HL-60 (cell line): ENCODE measurements around the gene ZC3H12C.

Experiments
- DNase-seq, 2 experiments: peaks; one replicate each; pipeline ENCODE4 v3.0.0-alpha.2; 2010 to 2020; ENCODE audit warnings: low read depth in 1 of 2, low spot score in 1 of 2
- H3K27ac ChIP-seq: fragments of 250-450 bp; sonication (Bioruptor Pico); replicated peaks from 2 replicates; pipeline ENCODE4 v1.5.1; 2020; ENCODE audit warnings: mild to moderate bottlenecking, moderate library complexity
- H3K27me3 ChIP-seq: fragments of 250-450 bp; sonication (Bioruptor Pico); 2 replicates; pipeline ENCODE4 v1.5.1; 2021; ENCODE audit warnings: mild to moderate bottlenecking, moderate library complexity; ENCODE audit not compliant: insufficient read depth, poor library complexity, severe bottlenecking
- H3K4me3 ChIP-seq: replicated peaks from 2 replicates; pipeline ENCODE4 v1.5.1; 2011; ENCODE audit warnings: mild to moderate bottlenecking, control low read depth, low read length; ENCODE audit not compliant: insufficient read depth
- GABPA ChIP-seq: IDR thresholded peaks from 2 replicates; pipeline ENCODE4 v1.6.1; 2012; ENCODE audit warnings: low read depth
- POLR2AphosphoS5 ChIP-seq: IDR thresholded peaks from 2 replicates; pipeline ENCODE4 v1.6.1; 2012; ENCODE audit warnings: low read depth
- SPI1 ChIP-seq: IDR thresholded peaks from 2 replicates; pipeline ENCODE4 v1.6.1; 2012; ENCODE audit warnings: low read depth, mild to moderate bottlenecking, borderline replicate concordance
- TF ChIP-seq, protein P1 (sequence below): IDR thresholded peaks from one replicate; pipeline ENCODE4 v1.5.1; 2011; ENCODE audit warnings: low read length, control low read depth, inconsistent platforms; ENCODE audit not compliant: insufficient read depth
- TF ChIP-seq, protein P2 (sequence below): IDR thresholded peaks from 2 replicates; pipeline ENCODE4 v1.6.1; 2012; ENCODE audit warnings: low read depth; ENCODE audit not compliant: insufficient replicate concordance

The ZC3H12C gene

DNA sequence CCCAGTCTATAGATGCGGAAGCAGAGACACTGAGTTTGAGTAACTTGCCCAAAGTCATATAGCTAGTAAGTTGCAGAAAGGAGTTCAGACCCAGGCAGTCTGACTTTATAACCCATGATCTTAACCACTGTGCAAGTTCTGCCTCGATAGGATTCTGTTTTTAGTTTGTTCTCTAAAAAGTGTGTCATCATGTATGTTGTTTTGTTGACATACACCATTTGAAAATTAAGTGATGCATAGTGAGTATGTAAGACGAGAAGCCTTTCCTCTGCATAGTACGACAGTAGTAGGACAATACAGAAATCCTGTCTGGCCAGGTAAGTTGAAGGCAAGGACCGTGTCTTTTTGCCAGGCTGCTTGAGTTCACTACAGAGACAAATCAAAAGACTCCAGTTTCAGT lies 3.3 kb downstream of the ZC3H12C start:
- H3K4me3 ChIP-seq: no peak overlapping the region
- no peak for DNase-seq

DNA sequence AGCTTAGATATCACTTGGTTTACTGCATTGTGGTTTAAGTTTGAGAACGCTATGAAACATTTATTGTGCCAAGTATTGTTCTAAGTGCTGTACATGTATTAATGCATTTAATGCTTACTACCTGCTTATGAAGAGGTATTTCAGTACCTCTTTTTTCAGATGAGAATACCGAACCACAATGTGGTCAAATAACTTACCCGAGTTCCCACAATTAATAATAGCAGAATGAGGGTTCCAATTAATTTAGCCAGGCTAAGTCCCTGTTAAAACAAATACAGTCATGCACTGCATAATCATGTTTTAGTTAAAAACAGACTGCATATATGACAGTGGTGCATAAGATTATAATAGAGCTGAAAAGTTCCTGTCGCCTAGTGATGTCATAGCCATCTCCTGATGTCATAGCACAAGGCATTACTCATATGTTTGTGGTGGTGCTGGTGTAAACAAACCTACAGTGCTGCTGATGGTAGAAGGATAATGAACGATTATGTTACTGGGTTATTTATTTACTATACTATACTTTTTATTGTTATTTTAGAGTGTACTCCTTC lies 4.3 kb downstream of the ZC3H12C start:
- Histone ChIP-seq H3K27me3 (peaks cover 20% of the 10 kb centered on the region), H3K4me3 (no peak overlapping the region), H3K27ac (no peak overlapping the region)
- TF ChIP-seq POLR2AphosphoS5: no peak
- TF ChIP-seq SPI1: no peak
- TF ChIP-seq, protein P1, sequence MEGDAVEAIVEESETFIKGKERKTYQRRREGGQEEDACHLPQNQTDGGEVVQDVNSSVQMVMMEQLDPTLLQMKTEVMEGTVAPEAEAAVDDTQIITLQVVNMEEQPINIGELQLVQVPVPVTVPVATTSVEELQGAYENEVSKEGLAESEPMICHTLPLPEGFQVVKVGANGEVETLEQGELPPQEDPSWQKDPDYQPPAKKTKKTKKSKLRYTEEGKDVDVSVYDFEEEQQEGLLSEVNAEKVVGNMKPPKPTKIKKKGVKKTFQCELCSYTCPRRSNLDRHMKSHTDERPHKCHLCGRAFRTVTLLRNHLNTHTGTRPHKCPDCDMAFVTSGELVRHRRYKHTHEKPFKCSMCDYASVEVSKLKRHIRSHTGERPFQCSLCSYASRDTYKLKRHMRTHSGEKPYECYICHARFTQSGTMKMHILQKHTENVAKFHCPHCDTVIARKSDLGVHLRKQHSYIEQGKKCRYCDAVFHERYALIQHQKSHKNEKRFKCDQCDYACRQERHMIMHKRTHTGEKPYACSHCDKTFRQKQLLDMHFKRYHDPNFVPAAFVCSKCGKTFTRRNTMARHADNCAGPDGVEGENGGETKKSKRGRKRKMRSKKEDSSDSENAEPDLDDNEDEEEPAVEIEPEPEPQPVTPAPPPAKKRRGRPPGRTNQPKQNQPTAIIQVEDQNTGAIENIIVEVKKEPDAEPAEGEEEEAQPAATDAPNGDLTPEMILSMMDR: no peak
- no peak for DNase-seq

More for the DNA sequence above, 3.3 kb downstream of the ZC3H12C start:
- Histone ChIP-seq H3K27me3 (peaks cover 23% of the 10 kb centered on the region), H3K27ac (no peak overlapping the region)
- TF ChIP-seq GABPA (no peak), POLR2AphosphoS5 (no peak), SPI1 (no peak)
- TF ChIP-seq, protein P1: no peak
- TF ChIP-seq, protein P2, sequence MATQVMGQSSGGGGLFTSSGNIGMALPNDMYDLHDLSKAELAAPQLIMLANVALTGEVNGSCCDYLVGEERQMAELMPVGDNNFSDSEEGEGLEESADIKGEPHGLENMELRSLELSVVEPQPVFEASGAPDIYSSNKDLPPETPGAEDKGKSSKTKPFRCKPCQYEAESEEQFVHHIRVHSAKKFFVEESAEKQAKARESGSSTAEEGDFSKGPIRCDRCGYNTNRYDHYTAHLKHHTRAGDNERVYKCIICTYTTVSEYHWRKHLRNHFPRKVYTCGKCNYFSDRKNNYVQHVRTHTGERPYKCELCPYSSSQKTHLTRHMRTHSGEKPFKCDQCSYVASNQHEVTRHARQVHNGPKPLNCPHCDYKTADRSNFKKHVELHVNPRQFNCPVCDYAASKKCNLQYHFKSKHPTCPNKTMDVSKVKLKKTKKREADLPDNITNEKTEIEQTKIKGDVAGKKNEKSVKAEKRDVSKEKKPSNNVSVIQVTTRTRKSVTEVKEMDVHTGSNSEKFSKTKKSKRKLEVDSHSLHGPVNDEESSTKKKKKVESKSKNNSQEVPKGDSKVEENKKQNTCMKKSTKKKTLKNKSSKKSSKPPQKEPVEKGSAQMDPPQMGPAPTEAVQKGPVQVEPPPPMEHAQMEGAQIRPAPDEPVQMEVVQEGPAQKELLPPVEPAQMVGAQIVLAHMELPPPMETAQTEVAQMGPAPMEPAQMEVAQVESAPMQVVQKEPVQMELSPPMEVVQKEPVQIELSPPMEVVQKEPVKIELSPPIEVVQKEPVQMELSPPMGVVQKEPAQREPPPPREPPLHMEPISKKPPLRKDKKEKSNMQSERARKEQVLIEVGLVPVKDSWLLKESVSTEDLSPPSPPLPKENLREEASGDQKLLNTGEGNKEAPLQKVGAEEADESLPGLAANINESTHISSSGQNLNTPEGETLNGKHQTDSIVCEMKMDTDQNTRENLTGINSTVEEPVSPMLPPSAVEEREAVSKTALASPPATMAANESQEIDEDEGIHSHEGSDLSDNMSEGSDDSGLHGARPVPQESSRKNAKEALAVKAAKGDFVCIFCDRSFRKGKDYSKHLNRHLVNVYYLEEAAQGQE: no peak

DNA sequence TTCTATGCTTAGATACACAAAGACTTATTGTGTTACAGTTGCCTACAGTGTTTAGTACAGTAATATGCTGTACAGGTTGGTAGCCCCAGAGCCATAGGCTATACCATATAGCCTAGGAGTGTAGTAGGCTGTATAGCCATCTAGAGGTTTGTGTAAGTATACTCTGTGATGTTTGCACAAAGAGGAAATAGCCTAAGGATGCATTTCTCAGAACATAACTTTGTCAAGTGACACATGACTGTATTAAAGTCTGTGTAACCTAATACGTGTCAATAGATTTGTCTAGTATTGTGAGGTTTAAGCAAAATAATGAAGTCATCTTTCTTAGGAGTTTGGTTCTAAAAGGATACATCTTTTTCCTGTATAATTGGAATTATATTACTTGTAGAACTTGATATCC lies 5.5 kb downstream of the ZC3H12C start:
- Histone ChIP-seq H3K27ac (no peak overlapping the region), H3K27me3 (peaks cover 18% of the 10 kb centered on the region), H3K4me3 (no peak overlapping the region)
- DNase-seq: no peak
- TF ChIP-seq, protein P2: no peak
- TF ChIP-seq GABPA: no peak
- no peak for TF ChIP-seq SPI1
- TF ChIP-seq, protein P1: no peak
- no peak for TF ChIP-seq POLR2AphosphoS5
